HEK293 (cell line): ENCODE results near the gene GLRA3.

Source experiments
- CTCF ChIA-PET: fragments of 350-600 bp; formaldehyde crosslinking; extraction: SDS; loops from one replicate; lab custom pipeline; 2021; ENCODE audit warnings: antibody characterized with exemption; lab: Yijun Ruan, JAX
- POLR2A ChIA-PET: fragments of 300-600 bp; formaldehyde crosslinking; extraction: SDS; loops from one replicate; lab custom pipeline; 2020; ENCODE audit warnings: antibody characterized with exemption, inconsistent platforms; lab: Yijun Ruan, JAX
- H3K27ac ChIP-seq: fragments of 200-500 bp; sonication (Bioruptor generic); 2 replicates; pipeline ENCODE4 v1.5.1; 2014; ENCODE audit warnings: low read depth, low read length, control low read depth, inconsistent platforms; ENCODE audit errors: extremely low read depth
- H3K36me3 ChIP-seq, 2 experiments: fragments of 200-500 bp in 1 of 2; sonication (Bioruptor generic) in 1 of 2; 1 replicate in 1 of 2; 2 replicates in 1 of 2; pipeline ENCODE4 v1.5.1; 2014 to 2017; ENCODE audit warnings: inconsistent platforms in 2 of 2, low read length in 2 of 2; ENCODE audit not compliant: control insufficient read depth in 2 of 2, insufficient read depth in 1 of 2
- H3K4me1 ChIP-seq: fragments of 200-500 bp; sonication (Bioruptor generic); 2 replicates; pipeline ENCODE4 v1.5.1; 2014; ENCODE audit warnings: mild to moderate bottlenecking, low read length, inconsistent platforms; ENCODE audit not compliant: control insufficient read depth, insufficient read depth
- H3K4me3 ChIP-seq: 2 replicates; pipeline ENCODE4 v1.5.1; 2011; ENCODE audit warnings: low read depth, mild to moderate bottlenecking, control low read depth, low read length, moderate library complexity
- H3K9me3 ChIP-seq: fragments of 200-500 bp; sonication (Bioruptor generic); 2 replicates; pipeline ENCODE4 v1.5.1; 2014; ENCODE audit warnings: low read depth, low read length, inconsistent platforms; ENCODE audit not compliant: control insufficient read depth, insufficient read depth
- KLF10 ChIP-seq: fragments of 450-650 bp; IDR thresholded peaks from 2 replicates; pipeline ENCODE4 v1.5.1; 2018; ENCODE audit warnings: missing biosample characterization, mild to moderate bottlenecking, missing genetic modification characterization
- KLF16 ChIP-seq: fragments of 450-650 bp; formaldehyde crosslinking; IDR thresholded peaks from 2 replicates; pipeline ENCODE4 v1.5.1; 2017; ENCODE audit warnings: missing biosample characterization, missing genetic modification characterization
- MEIS1 ChIP-seq: sonication (generic); formaldehyde crosslinking; IDR thresholded peaks from 2 replicates; pipeline ENCODE4 v1.8.1; 2022; ENCODE audit warnings: missing genetic modification reagents, mild to moderate bottlenecking, borderline replicate concordance
- MYNN ChIP-seq: fragments of 450-650 bp; formaldehyde crosslinking; IDR thresholded peaks from 2 replicates; pipeline ENCODE4 v1.5.1; 2016; ENCODE audit warnings: missing biosample characterization, missing genetic modification characterization, borderline replicate concordance
- MZF1 ChIP-seq: fragments of 450-650 bp; formaldehyde crosslinking; IDR thresholded peaks from 2 replicates; pipeline ENCODE4 v1.5.1; 2017; ENCODE audit warnings: missing biosample characterization, missing genetic modification characterization, borderline replicate concordance
- PRDM4 ChIP-seq: fragments of 450-650 bp; formaldehyde crosslinking; IDR thresholded peaks from 2 replicates; pipeline ENCODE4 v1.5.1; 2017; ENCODE audit warnings: missing biosample characterization, missing genetic modification characterization
- ZNF140 ChIP-seq: fragments of 450-650 bp; formaldehyde crosslinking; IDR thresholded peaks from 2 replicates; pipeline ENCODE4 v1.5.1; 2016; ENCODE audit warnings: missing biosample characterization, missing genetic modification characterization
- ZNF157 ChIP-seq: fragments of 450-650 bp; formaldehyde crosslinking; IDR thresholded peaks from 2 replicates; pipeline ENCODE4 v1.5.1; 2016; ENCODE audit warnings: missing biosample characterization, missing genetic modification characterization
- ZNF175 ChIP-seq: fragments of 450-650 bp; formaldehyde crosslinking; IDR thresholded peaks from 2 replicates; pipeline ENCODE4 v1.5.1; 2016; ENCODE audit warnings: missing biosample characterization, missing genetic modification characterization
- ZNF214 ChIP-seq: fragments of 450-650 bp; formaldehyde crosslinking; IDR thresholded peaks from 2 replicates; pipeline ENCODE4 v1.5.1; 2017; ENCODE audit warnings: missing biosample characterization, mild to moderate bottlenecking, missing genetic modification characterization, borderline replicate concordance
- ZNF26 ChIP-seq: fragments of 450-650 bp; formaldehyde crosslinking; IDR thresholded peaks from 2 replicates; pipeline ENCODE4 v1.5.1; 2016; ENCODE audit warnings: missing biosample characterization, missing genetic modification characterization
- ZNF354C ChIP-seq: fragments of 450-650 bp; formaldehyde crosslinking; IDR thresholded peaks from 2 replicates; pipeline ENCODE4 v1.5.1; 2016; ENCODE audit warnings: missing biosample characterization, missing genetic modification characterization, low read depth, borderline replicate concordance
- ZNF37A ChIP-seq: fragments of 450-650 bp; IDR thresholded peaks from 2 replicates; pipeline ENCODE4 v1.5.1; 2018; ENCODE audit warnings: missing biosample characterization, missing genetic modification characterization
- ZNF473 ChIP-seq: fragments of 450-650 bp; formaldehyde crosslinking; IDR thresholded peaks from 2 replicates; pipeline ENCODE4 v1.5.1; 2017; ENCODE audit warnings: missing biosample characterization, missing genetic modification characterization
- ZNF621 ChIP-seq: fragments of 450-650 bp; formaldehyde crosslinking; IDR thresholded peaks from 2 replicates; pipeline ENCODE4 v1.5.1; 2017; ENCODE audit warnings: missing biosample characterization, missing genetic modification characterization
- ZNF768 ChIP-seq: fragments of 450-650 bp; formaldehyde crosslinking; IDR thresholded peaks from 2 replicates; pipeline ENCODE4 v1.5.1; 2018; ENCODE audit warnings: missing biosample characterization, mild to moderate bottlenecking, missing genetic modification characterization
- ZNF830 ChIP-seq: fragments of 450-650 bp; IDR thresholded peaks from 2 replicates; pipeline ENCODE4 v1.5.0; 2018; ENCODE audit warnings: missing biosample characterization, missing genetic modification characterization, low read depth, mild to moderate bottlenecking, moderate library complexity
- ZNF843 ChIP-seq: fragments of 450-650 bp; formaldehyde crosslinking; IDR thresholded peaks from 2 replicates; pipeline ENCODE4 v1.5.1; 2016; ENCODE audit warnings: missing biosample characterization, missing genetic modification characterization
- ZSCAN4 ChIP-seq: fragments of 450-650 bp; formaldehyde crosslinking; IDR thresholded peaks from 2 replicates; pipeline ENCODE4 v1.5.1; 2017; ENCODE audit warnings: missing biosample characterization, missing genetic modification characterization
- TF ChIP-seq, protein P1 (sequence below): fragments of 450-650 bp; formaldehyde crosslinking; IDR thresholded peaks from 2 replicates; pipeline ENCODE4 v1.5.1; 2017; ENCODE audit warnings: missing biosample characterization, missing genetic modification characterization
- TF ChIP-seq, protein P2 (sequence below): fragments of 450-650 bp; formaldehyde crosslinking; IDR thresholded peaks from 2 replicates; pipeline ENCODE4 v1.5.1; 2016; ENCODE audit warnings: missing biosample characterization, missing genetic modification characterization
- TF ChIP-seq, protein P3 (sequence below): fragments of 450-650 bp; formaldehyde crosslinking; IDR thresholded peaks from 2 replicates; pipeline ENCODE4 v1.5.0; 2017; ENCODE audit warnings: missing biosample characterization, missing genetic modification characterization, borderline replicate concordance

GLRA3 gene

GRCh38 chr4:174864031-174864430, 35.0 kb upstream of the GLRA3 start:
- ChIA-PET CTCF (no interaction called here), POLR2A (no interaction called here)
- no peak for TF ChIP-seq ZNF473 (tag by site-specific recombination)
- no peak for TF ChIP-seq ZSCAN4 (tag by site-specific recombination)
- TF ChIP-seq ZNF37A (tag by site-specific recombination), result no peak
- TF ChIP-seq KLF10 (tag by site-specific recombination), result no peak
- no peak for TF ChIP-seq ZNF354C (tag by site-specific recombination)
- TF ChIP-seq MZF1 (tag by site-specific recombination), result no peak
- no peak for TF ChIP-seq MEIS1 (CRISPR knock-in tag)
- no peak for TF ChIP-seq KLF16
- TF ChIP-seq, protein P1, sequence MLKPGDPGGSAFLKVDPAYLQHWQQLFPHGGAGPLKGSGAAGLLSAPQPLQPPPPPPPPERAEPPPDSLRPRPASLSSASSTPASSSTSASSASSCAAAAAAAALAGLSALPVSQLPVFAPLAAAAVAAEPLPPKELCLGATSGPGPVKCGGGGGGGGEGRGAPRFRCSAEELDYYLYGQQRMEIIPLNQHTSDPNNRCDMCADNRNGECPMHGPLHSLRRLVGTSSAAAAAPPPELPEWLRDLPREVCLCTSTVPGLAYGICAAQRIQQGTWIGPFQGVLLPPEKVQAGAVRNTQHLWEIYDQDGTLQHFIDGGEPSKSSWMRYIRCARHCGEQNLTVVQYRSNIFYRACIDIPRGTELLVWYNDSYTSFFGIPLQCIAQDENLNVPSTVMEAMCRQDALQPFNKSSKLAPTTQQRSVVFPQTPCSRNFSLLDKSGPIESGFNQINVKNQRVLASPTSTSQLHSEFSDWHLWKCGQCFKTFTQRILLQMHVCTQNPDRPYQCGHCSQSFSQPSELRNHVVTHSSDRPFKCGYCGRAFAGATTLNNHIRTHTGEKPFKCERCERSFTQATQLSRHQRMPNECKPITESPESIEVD (tag by site-specific recombination), result no peak
- no peak for TF ChIP-seq ZNF157
- no peak for TF ChIP-seq ZNF214 (tag by site-specific recombination)
- Histone ChIP-seq H3K27ac (no peak overlapping the region), H3K4me1 (no peaks in the 10 kb centered on the region), H3K36me3 (no peaks in the 10 kb centered on the region), H3K4me3 (no peak overlapping the region), H3K9me3 (no peaks in the 10 kb centered on the region)

- CTCF ChIA-PET, result no interaction called here
- Histone ChIP-seq H3K36me3 (no peaks in the 10 kb centered on the region), H3K4me1 (no peaks in the 10 kb centered on the region), H3K9me3 (no peaks in the 10 kb centered on the region), H3K27ac (no peak overlapping the region), H3K4me3 (no peak overlapping the region)
- POLR2A ChIA-PET, result no interaction called here
- TF ChIP-seq ZNF830 (tag by site-specific recombination) (no peak), ZNF621 (tag by site-specific recombination) (no peak), ZNF175 (no peak), ZNF140 (tag by site-specific recombination) (no peak), ZNF768 (tag by site-specific recombination) (no peak), MYNN (tag by site-specific recombination) (no peak)
- TF ChIP-seq, protein P2, sequence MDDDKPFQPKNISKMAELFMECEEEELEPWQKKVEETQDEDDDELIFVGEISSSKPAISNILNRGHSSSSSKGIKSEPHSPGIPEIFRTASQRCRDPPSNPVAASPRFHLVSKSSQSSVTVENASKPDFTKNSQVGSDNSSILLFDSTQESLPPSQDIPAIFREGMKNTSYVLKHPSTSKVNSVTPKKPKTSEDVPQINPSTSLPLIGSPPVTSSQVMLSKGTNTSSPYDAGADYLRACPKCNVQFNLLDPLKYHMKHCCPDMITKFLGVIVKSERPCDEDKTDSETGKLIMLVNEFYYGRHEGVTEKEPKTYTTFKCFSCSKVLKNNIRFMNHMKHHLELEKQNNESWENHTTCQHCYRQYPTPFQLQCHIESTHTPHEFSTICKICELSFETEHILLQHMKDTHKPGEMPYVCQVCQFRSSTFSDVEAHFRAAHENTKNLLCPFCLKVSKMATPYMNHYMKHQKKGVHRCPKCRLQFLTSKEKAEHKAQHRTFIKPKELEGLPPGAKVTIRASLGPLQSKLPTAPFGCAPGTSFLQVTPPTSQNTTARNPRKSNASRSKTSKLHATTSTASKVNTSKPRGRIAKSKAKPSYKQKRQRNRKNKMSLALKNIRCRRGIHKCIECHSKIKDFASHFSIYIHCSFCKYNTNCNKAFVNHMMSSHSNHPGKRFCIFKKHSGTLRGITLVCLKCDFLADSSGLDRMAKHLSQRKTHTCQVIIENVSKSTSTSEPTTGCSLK, result no peak
Measured at GRCh38 chr4:174860588-174860987, 31.5 kb upstream of the GLRA3 start.

DNA sequence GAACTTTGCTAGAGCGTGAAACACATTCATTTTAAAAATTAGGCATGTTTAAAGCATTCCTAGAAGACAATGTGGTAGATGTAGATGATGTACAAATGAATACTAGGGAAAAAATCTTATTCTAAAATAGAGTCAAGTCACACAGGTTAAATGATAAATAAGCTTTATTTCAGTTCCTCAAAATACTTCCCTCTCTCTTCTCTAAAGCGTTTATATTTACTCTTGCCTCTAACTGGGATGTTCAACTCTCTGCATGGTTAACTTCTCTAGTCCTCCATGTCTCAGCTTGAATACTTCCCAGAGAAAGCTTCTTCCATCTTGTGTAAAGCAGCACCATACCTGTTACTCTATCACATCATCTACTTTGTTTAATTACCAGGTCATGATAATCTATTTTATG, 30.9 kb upstream of the GLRA3 start:
- POLR2A ChIA-PET, result no interaction called here
- Histone ChIP-seq H3K36me3 (no peaks in the 10 kb centered on the region), H3K4me1 (no peaks in the 10 kb centered on the region), H3K4me3 (no peak overlapping the region), H3K27ac (no peak overlapping the region), H3K9me3 (no peaks in the 10 kb centered on the region)
- CTCF ChIA-PET, result no interaction called here
- TF ChIP-seq PRDM4 (tag by site-specific recombination) (no peak), ZNF843 (tag by site-specific recombination) (no peak), ZNF26 (tag by site-specific recombination) (no peak)
- TF ChIP-seq, protein P3, sequence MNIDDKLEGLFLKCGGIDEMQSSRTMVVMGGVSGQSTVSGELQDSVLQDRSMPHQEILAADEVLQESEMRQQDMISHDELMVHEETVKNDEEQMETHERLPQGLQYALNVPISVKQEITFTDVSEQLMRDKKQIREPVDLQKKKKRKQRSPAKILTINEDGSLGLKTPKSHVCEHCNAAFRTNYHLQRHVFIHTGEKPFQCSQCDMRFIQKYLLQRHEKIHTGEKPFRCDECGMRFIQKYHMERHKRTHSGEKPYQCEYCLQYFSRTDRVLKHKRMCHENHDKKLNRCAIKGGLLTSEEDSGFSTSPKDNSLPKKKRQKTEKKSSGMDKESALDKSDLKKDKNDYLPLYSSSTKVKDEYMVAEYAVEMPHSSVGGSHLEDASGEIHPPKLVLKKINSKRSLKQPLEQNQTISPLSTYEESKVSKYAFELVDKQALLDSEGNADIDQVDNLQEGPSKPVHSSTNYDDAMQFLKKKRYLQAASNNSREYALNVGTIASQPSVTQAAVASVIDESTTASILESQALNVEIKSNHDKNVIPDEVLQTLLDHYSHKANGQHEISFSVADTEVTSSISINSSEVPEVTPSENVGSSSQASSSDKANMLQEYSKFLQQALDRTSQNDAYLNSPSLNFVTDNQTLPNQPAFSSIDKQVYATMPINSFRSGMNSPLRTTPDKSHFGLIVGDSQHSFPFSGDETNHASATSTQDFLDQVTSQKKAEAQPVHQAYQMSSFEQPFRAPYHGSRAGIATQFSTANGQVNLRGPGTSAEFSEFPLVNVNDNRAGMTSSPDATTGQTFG (tag by site-specific recombination), result no peak
